HFF-Myc (cell line): ENCODE data around the gene LMO1.
A peak's percentile ranks its signal among the peaks of the same experiment; 100 is the strongest.

ENCODE experiments used
- DNase-seq: peaks from one replicate; pipeline ENCODE4 v3.0.0-alpha.2; 2011; ENCODE audit warnings: low read depth; ENCODE audit errors: extremely low read depth
- H3K4me3 ChIP-seq: replicated peaks from 2 replicates; pipeline ENCODE4 v1.5.1; 2011; ENCODE audit warnings: low read depth, mild to moderate bottlenecking, control low read depth, low read length
- CTCF ChIP-seq: IDR thresholded peaks from 2 replicates; pipeline ENCODE4 v1.5.1; 2012; ENCODE audit warnings: mild to moderate bottlenecking, low read depth, low read length, control low read depth; ENCODE audit errors: missing control alignments

The LMO1 gene

GRCh38 chr11:8263769-8264410, at the start of gene LMO1:
Gene LMO1, minus strand, starts transcription at chr11:8263878. Its CDS starts 516 bp downstream, at chr11:8263362.
- TF ChIP-seq CTCF = peak; percentile 91
- peak within 1 kb of the TSS; percentile 36 for H3K4me3 ChIP-seq
- peak; percentile 45 for DNase-seq

GRCh38 chr11:8312986-8313385, 49.3 kb upstream of the LMO1 start:
- H3K4me3 ChIP-seq = no peak overlapping the region
- DNase-seq = no peak
- no peak for TF ChIP-seq CTCF

DNA sequence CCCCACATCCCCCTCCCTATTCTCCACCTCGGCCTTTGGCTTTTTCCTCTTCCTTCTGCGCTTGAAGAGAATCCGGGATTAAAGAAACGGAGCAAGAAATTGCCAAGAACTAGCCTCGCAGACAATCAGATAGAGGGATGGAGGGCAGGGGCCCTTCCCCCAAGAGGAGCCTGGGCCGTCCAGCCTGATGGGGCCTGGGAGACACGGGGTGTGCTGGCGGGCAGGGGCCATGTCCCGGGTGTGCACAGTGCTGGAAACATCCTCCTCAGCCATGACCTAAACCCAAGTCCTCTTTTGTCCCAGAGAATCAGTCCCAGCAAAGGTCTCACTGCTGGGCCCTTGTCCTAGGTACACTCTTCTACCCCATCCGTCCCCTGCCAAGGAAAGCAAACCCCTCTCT, 47.7 kb upstream of the LMO1 start:
- H3K4me3 ChIP-seq = no peak overlapping the region
- no peak for TF ChIP-seq CTCF
- no peak for DNase-seq

- no peak for TF ChIP-seq CTCF
- no peak for DNase-seq
- no peak overlapping the region for H3K4me3 ChIP-seq
These were observed 47.1 kb upstream of the LMO1 start for GRCh38 chr11:8310743-8311298.

DNA sequence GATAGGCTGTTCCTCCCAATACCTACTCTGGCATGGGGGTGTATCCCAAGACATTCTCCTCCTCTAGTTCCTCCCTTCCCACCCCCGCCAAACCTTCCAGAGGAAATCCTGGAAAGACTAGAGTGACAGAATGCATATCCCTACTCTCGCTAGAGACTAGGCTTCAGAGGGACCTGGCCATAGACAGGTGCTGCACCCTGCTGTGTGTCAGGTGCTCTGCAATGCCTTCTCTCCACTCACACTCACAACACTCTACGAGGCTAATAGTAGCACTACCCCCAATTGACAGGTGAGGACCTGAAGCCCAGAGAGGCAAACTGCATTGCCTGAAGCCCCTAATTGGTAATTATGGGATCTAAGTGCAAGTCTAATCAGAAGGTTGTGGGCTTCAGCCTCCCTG, 46.2 kb upstream of the LMO1 start:
- no peak for DNase-seq
- peak; percentile 5 for TF ChIP-seq CTCF
- no peak overlapping the region for H3K4me3 ChIP-seq

GRCh38 chr11:8309311-8309710, 45.6 kb upstream of the LMO1 start:
- TF ChIP-seq CTCF = no peak
- no peak for DNase-seq
- H3K4me3 ChIP-seq = no peak overlapping the region

GRCh38 chr11:8307601-8308000, 43.9 kb upstream of the LMO1 start:
- no peak for TF ChIP-seq CTCF
- H3K4me3 ChIP-seq = no peak overlapping the region
- no peak for DNase-seq
